Measurements from ENCODE around the gene FOXN1.
A peak's percentile ranks its signal among the peaks of the same experiment; 100 is the strongest.

DNA sequence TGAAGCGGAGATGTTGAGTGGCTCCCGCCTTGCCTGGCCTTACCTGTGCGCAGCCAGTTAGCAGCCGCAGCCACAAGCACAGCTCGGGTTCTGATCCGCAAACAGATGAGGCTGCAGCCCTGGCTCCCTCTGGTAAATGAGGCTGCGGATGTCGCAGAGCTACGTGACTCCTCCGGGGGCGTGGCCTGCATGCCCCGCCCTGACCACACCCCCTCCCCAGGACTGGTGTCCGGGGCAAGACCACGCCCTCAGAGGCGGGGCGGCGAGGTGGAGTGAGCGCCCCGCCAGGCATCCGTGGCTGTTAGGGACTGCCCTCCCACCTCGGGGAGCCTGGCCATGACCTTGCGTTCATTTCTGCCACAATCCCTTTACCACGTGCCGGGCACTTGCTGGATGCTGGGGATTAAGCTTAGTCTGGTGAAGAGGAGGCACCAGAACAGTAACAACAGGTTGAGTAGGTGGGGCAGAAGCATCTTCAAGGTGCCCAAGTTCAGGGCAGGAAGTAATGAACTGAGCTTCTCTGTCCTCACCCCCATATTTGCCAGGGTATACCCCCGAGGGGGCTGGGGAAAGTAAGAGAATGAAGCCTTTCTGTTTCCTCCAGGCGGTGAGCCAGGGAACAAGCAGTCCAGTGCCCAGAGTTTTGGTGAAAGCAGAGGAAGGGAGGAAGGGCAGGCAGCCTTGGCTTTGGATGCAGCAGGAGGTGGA is 70.8 kb downstream of the FOXN1 start, which contains the start of gene ALDOC:
- TF ChIP-seq CTCF (IDR thresholded peaks at IDR 0.05) (no peak), POLR2AphosphoS5 (IDR thresholded peaks at IDR 0.05) (peak; percentile 48 to 76 (median 53)), POLR2A (IDR thresholded peaks at IDR 0.05) (peak; percentile 31)
